Measurements from ENCODE around the gene SPX. TPM values are rescaled to one million over a fixed set of nuclear protein-coding genes. Genes with fewer than 3 reads are reported as not detected.

The SPX gene
- total and polyA plus RNA-seq, 2 of the 8 experiments (the other 6 are each of a cell fraction or from before 2014, with no cell fraction given), result 1.2 to 1.3 TPM

GRCh38 chr12:21551841-21552465 is 25.9 kb downstream of the SPX start:
- Histone ChIP-seq H3K9ac (replicated peaks in 1 of 4; ENCODE audit: extremely low read depth in 1 of 4, low read depth in 3 of 4, low read length in 3 of 4) (no peak overlapping the region), H2BK5ac (ENCODE audit: low read depth, low read length) (no peak overlapping the region), H3K4ac (replicated peaks; ENCODE audit: insufficient read length, low read depth, low read length) (no peak overlapping the region), H3K18ac (ENCODE audit: extremely low read depth, low read length) (no peak overlapping the region), H3K9me3 (ENCODE audit: insufficient read depth in 2 of 2, low read depth in 1 of 2, low read length in 1 of 2) (no peaks in the 10 kb centered on the region), H3K4me2 (ENCODE audit: insufficient read depth in 1 of 2, low read depth in 2 of 2, low read length in 2 of 2) (no peak overlapping the region), H3K23me2 (ENCODE audit: low read depth, low read length) (no peaks in the 10 kb centered on the region), H2BK12ac (ENCODE audit: low read depth, low read length) (no peak overlapping the region), H3K4me1 (replicated peaks in 1 of 4; ENCODE audit: control insufficient read depth in 3 of 4, insufficient read depth in 4 of 4, low read length in 3 of 4) (no peaks in the 10 kb centered on the region), H3K27ac (ENCODE audit: low read depth, low read length) (no peak overlapping the region), H3K79me1 (ENCODE audit: low read depth, low read length) (no peaks in the 10 kb centered on the region), H2AK5ac (ENCODE audit: low read depth, low read length) (no peak overlapping the region), H4K5ac (ENCODE audit: insufficient read length, low read depth, low read length) (no peak overlapping the region), H3K36me3 (ENCODE audit: control insufficient read depth in 2 of 4, insufficient read depth in 4 of 4, low read length in 3 of 4) (no peaks in the 10 kb centered on the region), H3K27me3 (replicated peaks in 1 of 4; ENCODE audit: control insufficient read depth in 3 of 4, extremely low read depth in 1 of 4, insufficient read depth in 3 of 4, low read length in 3 of 4) (no peaks in the 10 kb centered on the region), H3K4me3 (ENCODE audit: extremely low read depth in 1 of 4, insufficient read depth in 2 of 4, low read depth in 3 of 4, low read length in 4 of 4) (no peak overlapping the region), H2AFZ (ENCODE audit: low read length) (no peak overlapping the region), H3K79me2 (ENCODE audit: control insufficient read depth in 1 of 2, insufficient read depth in 2 of 2, low read length in 2 of 2) (no peaks in the 10 kb centered on the region), H2BK20ac (ENCODE audit: low read length) (no peak overlapping the region), H3K14ac (ENCODE audit: insufficient read length) (no peak overlapping the region), H4K91ac (replicated peaks; ENCODE audit: insufficient read length, low read length) (no peak overlapping the region), H3K56ac (replicated peaks; ENCODE audit: insufficient read length, low read depth, low read length) (no peak overlapping the region), H2BK120ac (replicated peaks; ENCODE audit: low read depth, low read length) (no peak overlapping the region), H4K20me1 (replicated peaks in 1 of 2; ENCODE audit: control insufficient read depth in 1 of 2, insufficient read depth in 2 of 2, low read length in 2 of 2) (no peaks in the 10 kb centered on the region), H3K23ac (ENCODE audit: insufficient read length) (no peak overlapping the region), H2BK15ac (ENCODE audit: low read length) (no peak overlapping the region), H4K8ac (ENCODE audit: extremely low read depth, insufficient read depth, low read length) (no peak overlapping the region)
- no peak for FAIRE-seq
- CTCF ChIA-PET (ENCODE audit: partially characterized antibody), result interaction anchor here (1.3 to 1.8 kb wide), 3 partner anchors 9 to 17 kb away, joined by 3 to 7 read pairs (median 3); no protein-coding TSS in a partner anchor
- 84% methylated on average over 4 of the region's 4 CpGs; no CpG with 5 or more reads in 1 of the 2 experiments for WGBS, 2 experiments (ENCODE audit: extremely low coverage in 1 of 2, insufficient coverage in 1 of 2, insufficient read length in 1 of 2, insufficient replicate concordance in 2 of 2, low coverage in 1 of 2, low lambda C conversion rate in 2 of 2, missing lambda C conversion rate in 1 of 2)
- POLR2A ChIA-PET (ENCODE audit: partially characterized antibody), result no interaction called here
- no peak for DNase-seq (ENCODE audit: low read depth in 1 of 2, low spot score in 2 of 2)

All from H1 (cell line).